Stomach (tissue), 9 donors: ENCODE results near the gene RIMS3. TPM values are rescaled to one million over a fixed set of nuclear protein-coding genes. Genes with fewer than 3 reads are reported as not detected.
A peak's percentile ranks its signal among the peaks of the same experiment; 100 is the strongest.

Source experiments
- DNase-seq, 2 donors: peaks; one replicate each; pipeline versions ENCODE4 v3.0.0 to v3.0.0-alpha.2; 2013 to 2019
- H3K27ac ChIP-seq, 5 donors: fragments of 200-600 bp in 4 of 5; sonication (generic) in 4 of 5; one replicate each; pipeline ENCODE4 v1.5.1; 2013 to 2019; ENCODE audit warnings: mild to moderate bottlenecking in 1 of 5, moderate library complexity in 1 of 5
- H3K27me3 ChIP-seq, 3 donors: fragments of 200-600 bp; sonication (generic); one replicate each; pipeline ENCODE4 v1.5.1; 2017 to 2019; ENCODE audit warnings: mixed run types in 1 of 3
- H3K36me3 ChIP-seq, 4 donors: fragments of 200-600 bp; sonication (generic); 1 replicate in 3 of 4; 2 replicates in 1 of 4; pipeline ENCODE4 v1.5.1; 2016 to 2019
- H3K4me1 ChIP-seq, 4 donors: fragments of 200-600 bp; sonication (generic); one replicate each; pipeline ENCODE4 v1.5.1; 2016 to 2019
- H3K4me3 ChIP-seq, 4 donors: fragments of 200-600 bp; sonication (generic) in 3 of 4; one replicate each; pipeline ENCODE4 v1.5.1; 2016 to 2019; ENCODE audit warnings: mild to moderate bottlenecking in 1 of 4
- H3K9me3 ChIP-seq, 4 donors: fragments of 200-600 bp; sonication (generic); one replicate each; pipeline ENCODE4 v1.5.1; 2016 to 2019
- EP300 ChIP-seq: sonication (generic); formaldehyde crosslinking; IDR thresholded peaks from one replicate; pipeline ENCODE4 v1.6.1; 2017; ENCODE audit warnings: antibody characterized with exemption
- POLR2A ChIP-seq, 4 donors: fragments of 450-650 bp; IDR thresholded peaks; one replicate each; pipeline ENCODE4 v1.6.1; 2016; ENCODE audit warnings: antibody characterized with exemption in 4 of 4, control low read depth in 2 of 4, mild to moderate bottlenecking in 1 of 4, moderate library complexity in 1 of 4
- POLR2AphosphoS5 ChIP-seq, 3 donors: sonication (generic); formaldehyde crosslinking; IDR thresholded peaks; one replicate each; pipeline ENCODE4 v1.6.1; 2016; ENCODE audit warnings: antibody characterized with exemption in 3 of 3
- WGBS, 5 donors: extraction: QIAGEN DNeasy Blood & Tissue Kit in 3 of 5; methylation state at CpG; one replicate each; pipeline versions ENCODE4 v1.1.5 to v1.1.7; 2013 to 2018; 5-methylcytosine and 5-hydroxymethylcytosine counted together
- intact Hi-C: fragments of 100-400 bp; cut with DNase I; formaldehyde crosslinking; loops from one replicate; pipeline ENCODE4 v1.15.1; 2023; ENCODE audit warnings: low total_unique reads
- polyA plus RNA-seq, 3 donors: library from polyadenylated mRNA; stranded (reverse); fragments of 200-250 nt; gene quantifications; one replicate each; pipeline ENCODE4 v1.2.3, GENCODE V29; 2013
- total RNA-seq, 5 donors: library from RNA; depleted of rRNA; stranded (reverse); fragments of >200 nt; gene quantifications; one replicate each; pipeline versions ENCODE4 v1.1.0 to v1.2.3, GENCODE V29; 2014 to 2016
- TF ChIP-seq, protein P1 (sequence below), 7 experiments: fragments of 450-650 bp in 4 of 7; fragments of 200-600 bp in 3 of 7; sonication (generic) in 3 of 7; IDR thresholded peaks; one replicate each; pipeline ENCODE4 v1.5.1; 2016 to 2019; ENCODE audit warnings: antibody characterized with exemption in 7 of 7, control low read depth in 2 of 7, mild to moderate bottlenecking in 1 of 7
- donor health status: healthy with polysubstance abuse.
- donor health status: Bipolar disorder and iron deficiency.
- donor health status: healthy.

The RIMS3 gene
- total and polyA plus RNA-seq, 8 donors: 0.45 to 4.7 (median 2.5) TPM

DNA sequence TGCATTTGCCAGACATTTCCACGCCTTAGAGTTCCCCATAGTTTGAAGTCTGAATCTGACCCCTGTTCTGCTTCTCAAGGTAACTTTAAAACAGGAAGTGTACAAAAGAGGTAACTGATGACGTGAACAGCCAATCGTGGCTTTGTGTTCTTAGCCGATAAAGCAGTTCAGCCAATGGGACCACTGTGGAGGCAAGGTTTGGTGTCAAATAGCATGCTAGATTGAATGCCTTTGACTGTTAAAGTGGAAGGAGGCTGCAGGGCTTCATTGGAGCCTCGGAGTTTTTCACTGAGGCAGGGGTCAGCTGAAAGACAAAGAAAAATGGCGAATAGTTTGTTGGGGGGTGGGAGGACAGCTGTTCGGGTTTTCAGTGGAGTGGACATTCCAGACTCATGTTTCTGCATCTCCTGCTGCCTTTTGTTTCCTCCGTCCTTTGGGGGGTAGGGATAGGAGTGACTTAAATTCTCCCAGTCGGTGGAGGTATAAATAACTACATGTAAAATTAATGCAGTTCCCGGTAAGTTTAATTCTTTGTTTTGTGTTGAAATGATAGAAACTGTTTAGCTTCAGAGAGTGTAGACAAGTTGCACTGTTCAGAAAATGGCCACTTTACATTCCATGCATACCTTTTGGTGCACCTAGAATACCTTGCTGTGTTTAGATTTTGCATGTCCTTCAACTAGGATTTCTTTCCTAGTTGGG, 43.8 kb upstream of the RIMS3 start:
- H3K27me3 ChIP-seq: no peaks in the 10 kb centered on the region
- H3K27ac ChIP-seq: peak overlapping the region; percentile 80 to 86 (median 82)
- WGBS, 5 donors: 1 to 5% (median 2%) methylated on average over 10 of the region's 10 CpGs
- peak overlapping the region; percentile 48 to 55 (median 53) for H3K4me3 ChIP-seq
- H3K36me3 ChIP-seq: no peaks in the 10 kb centered on the region
- intact Hi-C loops: no loop called here
- H3K9me3 ChIP-seq: no peaks in the 10 kb centered on the region
- H3K4me1 ChIP-seq: peaks cover 40 to 73% (median 61%) of the 10 kb centered on the region in 4 donors
- DNase-seq: peak; percentile 84 to 97
- TF ChIP-seq POLR2AphosphoS5 (IDR thresholded peaks at IDR 0.05) (peak; percentile 58 to 93 (median 91)), EP300 (no peak), POLR2A (IDR thresholded peaks at IDR 0.05) (peak in 2 of 4 donors; percentile 36 to 78)

DNA sequence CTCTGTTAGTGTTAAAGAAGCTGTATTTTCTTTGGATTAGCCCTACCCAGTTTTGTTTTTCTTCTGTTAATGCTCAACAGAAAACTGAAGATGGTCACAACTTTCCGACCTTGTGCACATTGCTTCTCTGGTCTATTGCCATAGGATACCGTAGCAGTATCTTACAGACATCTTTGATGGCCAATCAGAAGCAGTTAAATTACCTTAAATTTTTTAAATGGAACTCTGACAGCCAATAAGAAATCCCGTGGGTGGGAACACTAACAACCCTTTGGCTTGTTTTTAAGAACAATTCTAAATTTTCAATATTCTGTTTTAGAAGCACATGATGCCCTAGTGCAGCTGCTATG, 43.2 kb upstream of the RIMS3 start:
- peaks cover 38 to 73% (median 59%) of the 10 kb centered on the region in 4 donors for H3K4me1 ChIP-seq
- peak overlapping the region; percentile 74 to 86 (median 81) for H3K27ac ChIP-seq
- H3K36me3 ChIP-seq: no peaks in the 10 kb centered on the region
- TF ChIP-seq POLR2A (IDR thresholded peaks at IDR 0.05) (no peak), POLR2AphosphoS5 (IDR thresholded peaks at IDR 0.05) (no peak), EP300 (no peak)
- TF ChIP-seq, protein P1, sequence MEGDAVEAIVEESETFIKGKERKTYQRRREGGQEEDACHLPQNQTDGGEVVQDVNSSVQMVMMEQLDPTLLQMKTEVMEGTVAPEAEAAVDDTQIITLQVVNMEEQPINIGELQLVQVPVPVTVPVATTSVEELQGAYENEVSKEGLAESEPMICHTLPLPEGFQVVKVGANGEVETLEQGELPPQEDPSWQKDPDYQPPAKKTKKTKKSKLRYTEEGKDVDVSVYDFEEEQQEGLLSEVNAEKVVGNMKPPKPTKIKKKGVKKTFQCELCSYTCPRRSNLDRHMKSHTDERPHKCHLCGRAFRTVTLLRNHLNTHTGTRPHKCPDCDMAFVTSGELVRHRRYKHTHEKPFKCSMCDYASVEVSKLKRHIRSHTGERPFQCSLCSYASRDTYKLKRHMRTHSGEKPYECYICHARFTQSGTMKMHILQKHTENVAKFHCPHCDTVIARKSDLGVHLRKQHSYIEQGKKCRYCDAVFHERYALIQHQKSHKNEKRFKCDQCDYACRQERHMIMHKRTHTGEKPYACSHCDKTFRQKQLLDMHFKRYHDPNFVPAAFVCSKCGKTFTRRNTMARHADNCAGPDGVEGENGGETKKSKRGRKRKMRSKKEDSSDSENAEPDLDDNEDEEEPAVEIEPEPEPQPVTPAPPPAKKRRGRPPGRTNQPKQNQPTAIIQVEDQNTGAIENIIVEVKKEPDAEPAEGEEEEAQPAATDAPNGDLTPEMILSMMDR (IDR thresholded peaks at IDR 0.05): no peak
- whole genome bisulfite sequencing, 5 donors: 1 to 16% (median 3%) methylated on average over 3 of the region's 3 CpGs
- DNase-seq: no peak
- no peaks in the 10 kb centered on the region for H3K9me3 ChIP-seq
- H3K4me3 ChIP-seq: peak overlapping the region; percentile 48 to 55 (median 53)
- intact Hi-C loops: no loop called here
- H3K27me3 ChIP-seq: no peaks in the 10 kb centered on the region

DNA sequence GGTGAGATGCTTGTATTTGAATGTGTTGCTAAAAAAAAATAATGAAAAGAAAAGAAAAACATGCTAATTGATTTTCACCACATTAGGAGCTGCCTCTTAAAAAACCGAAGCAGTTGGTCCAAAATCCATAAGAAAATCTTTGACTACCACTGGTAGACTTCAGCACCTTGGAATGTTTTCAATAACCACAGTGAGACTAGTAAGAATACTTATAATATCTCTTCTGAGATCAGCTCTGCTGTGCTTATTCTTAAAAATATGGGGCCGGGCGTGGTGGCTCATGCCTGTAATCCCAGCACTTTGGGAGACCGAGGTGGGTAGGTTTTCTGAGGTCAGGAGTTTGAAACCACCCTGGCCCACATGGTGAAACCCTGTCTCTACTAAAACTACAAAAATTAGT, 41.1 kb upstream of the RIMS3 start:
- no peak for DNase-seq
- Histone ChIP-seq H3K27me3 (no peaks in the 10 kb centered on the region), H3K4me1 (peaks cover 17 to 73% (median 50%) of the 10 kb centered on the region in 4 donors), H3K27ac (no peak overlapping the region), H3K9me3 (no peaks in the 10 kb centered on the region), H3K36me3 (no peaks in the 10 kb centered on the region), H3K4me3 (no peak overlapping the region)
- intact Hi-C loops: no loop called here
- WGBS, 5 donors: 93 to 96% (median 96%) methylated on average over 4 of the region's 4 CpGs
- TF ChIP-seq EP300 (no peak), POLR2A (IDR thresholded peaks at IDR 0.05) (no peak), POLR2AphosphoS5 (IDR thresholded peaks at IDR 0.05) (no peak)
- TF ChIP-seq, protein P1 (IDR thresholded peaks at IDR 0.05): no peak

DNA sequence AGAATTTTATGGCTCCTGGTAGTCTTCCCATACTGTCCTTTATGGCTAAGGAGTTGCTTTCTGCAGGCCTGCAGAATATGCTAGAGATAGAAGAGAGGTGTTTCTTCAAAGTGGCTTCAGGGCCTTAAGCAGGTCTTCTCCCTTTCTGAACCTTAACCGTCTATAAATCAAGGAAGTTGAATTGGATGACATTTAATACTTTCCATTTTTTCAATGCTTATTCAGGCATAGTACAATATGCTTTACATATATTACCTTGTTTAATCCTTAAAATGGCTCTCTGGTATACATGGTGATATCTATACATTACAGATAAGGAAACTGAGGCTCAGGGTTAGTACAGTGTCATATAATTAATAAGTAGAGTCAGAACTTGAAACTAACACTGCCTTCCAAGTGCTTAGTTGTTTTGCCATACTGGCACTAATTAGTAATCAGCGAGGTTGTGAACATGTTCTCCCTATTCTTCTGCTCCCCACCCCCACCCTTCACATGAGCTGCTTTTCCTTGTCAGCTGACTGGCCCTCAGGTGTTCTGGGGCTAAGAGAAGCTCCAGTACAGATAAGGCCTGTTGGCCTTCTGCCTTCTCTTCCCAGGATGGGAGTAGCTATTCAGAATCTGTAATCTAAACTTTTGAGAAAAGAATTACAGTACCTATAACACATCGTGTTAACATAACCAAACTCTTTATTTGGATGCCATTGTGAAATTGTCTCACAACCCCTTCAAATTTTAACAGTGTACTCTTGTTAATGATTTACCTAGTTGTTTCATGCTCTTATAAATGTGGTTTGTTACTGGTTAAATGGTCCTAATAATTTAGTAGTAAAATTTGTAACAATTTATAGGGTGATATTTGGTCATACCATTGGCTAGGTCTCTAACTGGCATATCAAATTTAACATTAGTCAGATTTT, 39.6 kb upstream of the RIMS3 start:
- H3K36me3 ChIP-seq: no peaks in the 10 kb centered on the region
- no peaks in the 10 kb centered on the region for H3K9me3 ChIP-seq
- intact Hi-C loops: no loop called here
- TF ChIP-seq, protein P1 (IDR thresholded peaks at IDR 0.05): no peak
- peak overlapping the region in 1 of 5 donors; percentile 28 for H3K27ac ChIP-seq
- no peak overlapping the region for H3K4me3 ChIP-seq
- H3K4me1 ChIP-seq: peaks cover 5 to 73% (median 42%) of the 10 kb centered on the region in 4 donors
- 71 to 79% (median 76%) methylated on average over 3 of the region's 3 CpGs for WGBS, 5 donors
- DNase-seq: no peak
- H3K27me3 ChIP-seq: no peaks in the 10 kb centered on the region
